HT-29 (cell line): ENCODE results near the gene SH3BP5L. TPM values are rescaled to one million over a fixed set of nuclear protein-coding genes. Genes with fewer than 3 reads are reported as not detected.
"Not testable (repeated sequence)": the region's sequence is repeated elsewhere in the genome, so short reads cannot be mapped to it uniquely, and the experiment has no call there.

Source experiments
- DNase-seq: peaks from one replicate; pipeline ENCODE4 v3.0.0-alpha.2; 2015; ENCODE audit warnings: low spot score
- total RNA-seq: library from RNA; depleted of rRNA; stranded (reverse); fragments of >200 nt; shearing (Covaris generic); gene quantifications from 2 replicates; pipeline ENCODE4 v1.2.3, GENCODE V29; 2014

SH3BP5L gene
- total RNA-seq, 1 experiment from 2014 or later: 23.4 TPM

GRCh38 chr1:248851390-248851789 lies 25.7 kb upstream of the SH3BP5L start:
- no peak for DNase-seq

DNA sequence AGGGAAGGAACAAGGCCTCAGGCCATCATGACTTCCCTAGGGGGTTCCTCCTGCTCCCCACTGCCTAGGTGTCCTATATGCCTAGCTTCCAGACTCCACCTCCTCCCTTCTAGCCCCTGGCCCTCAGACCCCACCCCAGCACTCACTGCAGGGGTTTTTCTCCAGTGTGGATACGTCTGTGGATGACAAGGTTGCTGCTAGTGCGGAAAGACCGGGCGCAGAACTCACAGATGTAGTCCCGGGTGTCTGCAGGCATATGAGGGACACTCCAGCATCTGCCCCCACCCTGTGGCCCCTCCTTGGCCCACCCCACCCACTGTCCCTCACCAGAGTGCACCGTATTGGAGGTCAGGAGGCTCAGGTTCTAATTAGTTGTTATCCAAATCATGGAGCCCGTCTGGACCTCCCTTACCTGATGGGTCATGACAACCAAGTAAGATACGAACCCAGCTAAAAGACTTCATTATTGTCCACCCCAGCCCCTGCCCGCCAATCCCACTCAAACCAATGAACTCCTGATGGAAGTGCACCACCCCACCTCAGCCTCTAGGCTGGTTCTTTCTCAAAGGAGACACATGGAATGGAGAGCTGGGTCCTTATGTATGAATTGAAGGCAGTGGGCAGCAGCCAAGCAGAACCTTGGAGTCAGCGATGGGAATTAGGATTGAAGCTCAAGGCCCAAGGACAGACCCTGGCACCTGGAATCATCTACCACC lies 25.0 kb upstream of the SH3BP5L start:
- no peak for DNase-seq

- no peak for DNase-seq
These were observed 24.4 kb upstream of the SH3BP5L start for GRCh38 chr1:248850124-248850523.

DNA sequence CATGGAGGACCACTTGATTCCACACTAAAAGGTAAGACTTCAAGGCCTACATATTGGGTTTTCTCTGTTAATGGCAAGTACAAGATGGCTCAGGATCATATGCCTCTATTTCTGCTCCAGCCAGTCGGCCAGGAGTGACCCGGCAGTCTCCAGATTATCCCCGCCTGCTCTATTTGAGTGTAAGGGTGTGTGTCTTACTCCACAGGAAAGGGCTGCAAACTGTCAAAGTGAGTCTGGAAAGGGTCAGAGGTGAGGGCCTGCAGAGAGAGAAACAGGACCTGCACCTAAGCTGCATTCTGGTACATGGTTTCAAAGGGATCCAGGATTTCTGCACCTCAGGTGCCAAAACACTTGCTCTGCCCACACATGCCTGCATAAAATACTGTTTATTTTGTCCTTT lies 23.9 kb upstream of the SH3BP5L start:
- DNase-seq: no peak

GRCh38 chr1:248849152-248849551 lies 23.4 kb upstream of the SH3BP5L start:
- DNase-seq: no peak

- no peak for DNase-seq
These were observed 22.9 kb upstream of the SH3BP5L start for GRCh38 chr1:248848602-248849001.

GRCh38 chr1:248847956-248848561 lies 22.3 kb upstream of the SH3BP5L start:
- DNase-seq: no peak

DNA sequence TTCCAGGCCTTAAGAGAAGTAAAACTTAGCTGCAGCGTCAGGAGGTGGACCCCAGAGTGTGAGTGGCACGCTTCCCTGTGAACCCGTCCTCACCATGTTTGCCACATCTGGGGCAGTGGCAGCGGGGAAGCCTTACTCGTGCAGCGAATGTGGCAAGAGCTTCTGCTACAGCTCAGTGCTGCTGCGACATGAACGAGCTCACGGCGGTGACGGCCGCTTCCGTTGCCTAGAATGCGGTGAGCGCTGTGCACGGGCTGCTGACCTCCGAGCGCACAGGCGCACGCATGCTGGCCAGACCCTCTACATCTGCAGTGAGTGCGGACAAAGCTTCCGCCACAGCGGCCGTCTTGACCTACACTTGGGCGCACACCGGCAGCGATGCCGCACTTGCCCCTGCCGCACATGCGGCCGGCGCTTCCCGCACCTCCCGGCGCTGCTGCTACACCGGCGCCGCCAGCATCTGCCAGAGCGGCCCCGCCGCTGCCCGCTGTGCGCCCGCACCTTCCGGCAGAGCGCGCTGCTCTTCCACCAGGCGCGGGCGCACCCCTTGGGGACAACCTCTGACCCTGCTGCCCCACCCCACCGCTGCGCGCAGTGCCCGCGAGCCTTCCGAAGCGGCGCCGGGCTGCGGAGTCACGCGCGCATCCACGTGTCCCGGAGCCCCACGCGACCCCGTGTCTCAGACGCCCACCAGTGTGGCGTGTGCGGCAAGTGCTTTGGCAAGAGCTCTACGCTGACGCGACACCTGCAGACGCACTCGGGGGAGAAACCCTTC lies 21.7 kb upstream of the SH3BP5L start:
- DNase-seq: no peak

- no peak for DNase-seq
These were observed 18.8 kb upstream of the SH3BP5L start for GRCh38 chr1:248844526-248844925.

- DNase-seq: no peak
These were observed 18.0 kb upstream of the SH3BP5L start for GRCh38 chr1:248843687-248844086.

- DNase-seq: no peak
These were observed 17.1 kb upstream of the SH3BP5L start for GRCh38 chr1:248842781-248843331.

DNA sequence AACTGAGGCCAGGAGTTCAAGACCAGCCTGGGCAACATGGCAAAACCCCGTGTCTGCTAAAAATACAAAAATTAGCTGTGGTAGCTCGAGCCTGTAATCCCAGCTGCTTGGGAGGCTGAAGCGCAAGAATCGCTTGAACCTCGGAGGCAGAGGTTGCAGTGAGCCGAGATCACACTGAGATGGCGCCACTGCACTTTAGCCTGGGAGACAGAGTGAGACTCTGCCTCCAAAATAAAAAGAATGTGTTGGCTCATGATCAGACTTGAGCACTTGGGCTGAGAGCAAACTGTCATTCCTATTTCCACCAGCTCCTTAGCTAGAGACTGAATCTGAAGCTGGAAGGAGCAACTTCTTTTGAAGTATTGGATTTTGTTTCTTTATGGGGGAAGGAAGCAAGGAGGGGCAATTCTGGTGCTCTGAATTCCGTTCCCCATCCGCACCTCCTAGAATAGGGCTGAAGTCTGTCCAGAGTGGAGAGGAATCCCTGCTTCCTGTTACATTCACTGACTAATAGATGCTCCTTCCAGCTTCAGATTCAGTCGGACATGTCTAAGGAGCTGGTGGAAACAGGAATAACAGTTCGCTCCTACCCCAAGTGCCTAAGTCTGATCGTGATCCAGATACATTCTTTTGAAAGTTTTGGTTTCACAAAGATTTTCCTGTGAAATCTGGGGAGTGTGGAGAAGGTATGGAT lies 16.1 kb upstream of the SH3BP5L start:
- peak; percentile 42 for DNase-seq

GRCh38 chr1:248840946-248841345 lies 15.2 kb upstream of the SH3BP5L start:
- no peak for DNase-seq

DNA sequence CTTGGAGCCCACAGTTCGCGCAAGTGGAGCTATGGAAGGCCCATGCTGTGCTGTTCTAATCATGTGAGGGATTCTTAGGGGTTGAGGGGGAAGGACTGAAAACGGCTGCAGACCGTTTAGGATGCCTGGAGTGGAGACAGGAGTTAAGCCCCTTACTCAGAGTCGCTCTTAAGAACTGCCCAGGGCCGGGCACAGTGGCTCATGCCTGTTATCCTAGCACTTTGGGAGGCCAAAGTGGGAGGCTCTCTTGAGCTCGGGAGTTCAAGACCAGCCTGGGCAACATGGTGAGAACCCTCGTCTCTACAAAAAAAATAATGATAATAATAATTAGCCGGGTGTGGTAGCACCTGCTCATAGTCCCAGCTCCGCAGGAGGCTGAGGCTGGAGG lies 13.4 kb upstream of the SH3BP5L start:
- DNase-seq: no peak

GRCh38 chr1:248838357-248839167 lies 12.8 kb upstream of the SH3BP5L start:
- DNase-seq: peak; percentile 95

GRCh38 chr1:248837781-248838356 lies 12.2 kb upstream of the SH3BP5L start, which contains the start of gene ZNF672:
Gene ZNF672 (plus strand): TSS chr1:248838224. CDS start chr1:248847275, 9,051 bp downstream.
- DNase-seq: peak; percentile 98

DNA sequence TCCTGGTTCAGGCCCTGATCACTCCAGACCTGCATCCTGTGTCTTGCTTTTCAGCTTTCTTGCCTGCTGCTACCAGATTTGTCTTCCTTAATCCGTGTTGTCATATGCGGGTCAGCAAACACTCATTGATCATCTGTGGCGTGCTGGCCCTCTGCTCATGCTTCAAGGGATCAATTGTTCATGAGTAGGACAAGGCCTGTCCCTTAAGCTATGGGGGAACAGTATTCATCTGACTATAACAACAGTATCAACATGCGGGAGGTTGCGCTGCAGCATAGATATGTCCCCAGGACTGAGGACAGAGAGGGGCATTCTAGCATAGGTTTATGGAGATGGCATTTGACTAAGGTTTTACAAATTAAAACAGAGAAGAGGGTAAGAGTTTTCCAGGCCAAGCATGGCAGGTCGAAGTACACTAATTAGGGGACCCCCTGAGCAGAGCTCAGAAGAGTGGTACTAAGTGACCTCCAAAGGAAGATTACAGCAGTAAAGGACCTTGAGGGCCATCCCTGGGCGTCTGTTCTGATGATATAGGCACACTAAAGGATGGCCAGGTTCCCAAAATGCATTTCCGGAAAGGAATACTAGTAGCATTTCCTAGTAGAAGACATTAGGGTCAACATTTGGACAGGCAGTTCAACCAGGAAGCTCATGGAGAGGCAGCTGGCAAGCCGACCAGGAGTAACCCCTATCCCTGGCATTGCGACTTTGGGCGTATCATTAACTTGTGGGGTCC lies 11.5 kb upstream of the SH3BP5L start:
- DNase-seq: no peak

DNA sequence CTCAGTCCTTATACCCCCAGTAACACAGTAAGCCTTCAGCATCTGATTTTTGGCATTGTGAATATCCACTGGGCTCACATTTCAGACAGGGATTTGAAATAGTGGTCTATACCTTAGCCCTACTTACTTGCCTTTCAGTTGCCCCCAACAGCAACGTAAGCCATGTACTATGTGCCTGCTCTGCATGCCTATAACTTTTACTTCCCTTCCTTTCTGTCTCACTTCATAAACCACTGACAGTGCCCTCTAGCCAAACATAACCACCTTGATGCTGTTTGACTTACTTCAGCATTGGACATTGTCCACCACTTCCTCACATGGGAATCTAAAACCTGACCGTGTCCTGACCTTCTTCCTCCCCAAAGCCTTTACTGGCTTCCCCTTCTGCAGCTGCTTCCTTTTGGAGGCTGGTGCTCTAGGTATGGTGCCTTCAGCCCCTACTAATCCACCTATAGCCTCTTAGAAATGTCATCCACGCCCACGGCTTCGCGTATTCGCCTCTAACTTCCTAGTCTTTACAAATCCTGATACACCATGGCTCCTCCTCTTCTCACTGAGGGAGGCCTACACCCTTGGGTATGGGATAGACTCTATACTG lies 8.7 kb upstream of the SH3BP5L start:
- DNase-seq: no peak

DNA sequence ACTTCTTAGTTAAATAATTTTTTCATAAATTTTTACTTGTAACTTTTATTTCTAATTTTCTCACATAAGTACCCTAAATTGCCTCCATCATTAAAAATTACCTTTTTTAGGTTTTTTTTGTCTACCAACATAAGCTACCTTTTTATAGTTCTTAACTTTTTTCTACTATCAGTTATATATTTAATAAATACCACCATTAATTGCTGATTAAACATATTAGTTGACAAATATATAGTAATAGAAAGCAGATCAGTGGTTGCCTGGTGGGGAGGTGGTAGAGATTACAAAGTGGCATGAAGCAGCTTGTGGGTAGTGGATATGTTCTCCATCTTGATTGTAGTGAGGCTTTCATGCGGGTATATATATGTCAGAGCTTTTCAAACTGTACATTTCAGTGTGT lies 6.1 kb upstream of the SH3BP5L start:
- DNase-seq: no peak

- not testable (repeated sequence) for DNase-seq
These were observed 5.0 kb upstream of the SH3BP5L start for GRCh38 chr1:248830718-248831017.
